ENCODE results near the gene CXCL17.
A peak's percentile ranks its signal among the peaks of the same experiment; 100 is the strongest.

CXCL17 gene

GRCh38 chr19:42423462-42424344 is 19.0 kb downstream of the CXCL17 start:
- peak; percentile 97 for DNase-seq

DNA sequence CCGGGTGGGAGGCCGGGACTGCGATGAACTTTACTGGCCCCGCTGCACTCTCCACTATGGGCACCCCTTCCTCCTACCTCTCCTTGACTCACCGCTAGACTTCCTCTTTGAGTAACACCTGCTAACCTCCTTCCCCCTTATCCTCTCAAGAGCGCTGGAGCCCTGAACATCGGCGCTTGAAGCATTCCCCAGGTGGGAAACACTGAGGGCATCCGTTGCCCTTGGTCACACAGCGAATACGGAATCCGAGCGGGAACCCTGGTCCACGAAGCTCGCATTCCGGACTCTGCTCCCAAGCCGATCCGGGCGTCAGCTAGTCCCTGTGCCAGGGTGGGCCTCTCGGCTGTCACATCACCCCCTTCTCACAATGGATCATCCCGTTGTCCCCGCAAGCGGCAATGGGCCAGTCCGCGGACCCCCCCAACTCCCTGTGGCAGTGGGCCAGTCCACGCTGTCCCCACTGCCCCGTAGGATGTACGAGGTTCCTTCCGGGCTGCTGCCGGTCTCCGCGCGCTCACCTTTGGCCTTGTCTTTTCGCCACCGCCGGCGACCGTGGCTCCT is 19.8 kb downstream of the CXCL17 start:
- peak; percentile 85 for DNase-seq

GRCh38 chr19:42422092-42422900 is 20.4 kb downstream of the CXCL17 start:
- DNase-seq: no peak

DNA sequence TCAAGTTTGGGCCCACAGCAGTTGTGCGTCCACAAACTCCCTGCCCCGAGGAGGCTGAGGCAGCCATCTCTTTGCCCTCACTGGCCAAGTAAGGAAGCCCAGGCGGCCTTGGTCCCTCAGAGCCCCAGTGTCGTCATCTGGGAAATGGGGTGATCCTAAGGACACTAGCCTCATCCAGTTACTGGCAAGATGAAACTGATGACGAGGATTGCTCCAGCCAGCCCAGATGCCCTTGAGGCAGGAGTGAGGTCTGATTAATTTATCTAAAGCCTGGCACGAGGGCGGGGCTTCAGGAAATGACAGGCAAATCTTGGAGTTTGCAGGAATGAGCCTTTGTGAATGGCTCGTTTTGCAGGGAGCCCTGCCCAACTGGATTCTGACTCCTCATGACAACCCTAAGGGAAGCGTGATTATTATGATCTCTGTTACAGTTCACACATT is 21.1 kb downstream of the CXCL17 start:
- peak; percentile 61 for DNase-seq

DNA sequence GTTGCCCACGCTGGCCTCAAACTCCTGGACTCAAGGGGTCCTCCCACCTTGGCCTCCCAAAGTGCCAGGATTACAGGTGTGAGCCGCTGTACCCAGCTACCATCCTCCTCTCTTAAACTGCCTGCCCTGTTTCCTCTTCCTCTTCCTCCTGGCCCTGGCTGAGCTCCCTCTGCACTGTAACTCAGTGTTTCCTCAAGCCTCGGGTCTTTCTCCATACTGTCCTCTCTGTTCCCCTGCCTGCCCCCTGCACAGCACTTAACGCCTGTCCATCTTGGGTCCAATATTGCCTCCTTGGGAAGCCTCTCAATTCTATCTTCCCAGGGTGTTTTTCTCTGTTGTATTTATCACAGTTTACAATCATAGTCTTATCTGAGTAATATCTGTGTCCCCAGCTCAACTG is 21.6 kb downstream of the CXCL17 start:
- peak; percentile 59 for DNase-seq

- DNase-seq: peak; percentile 93
Measured at GRCh38 chr19:42420055-42420544, 22.6 kb downstream of the CXCL17 start.

DNA sequence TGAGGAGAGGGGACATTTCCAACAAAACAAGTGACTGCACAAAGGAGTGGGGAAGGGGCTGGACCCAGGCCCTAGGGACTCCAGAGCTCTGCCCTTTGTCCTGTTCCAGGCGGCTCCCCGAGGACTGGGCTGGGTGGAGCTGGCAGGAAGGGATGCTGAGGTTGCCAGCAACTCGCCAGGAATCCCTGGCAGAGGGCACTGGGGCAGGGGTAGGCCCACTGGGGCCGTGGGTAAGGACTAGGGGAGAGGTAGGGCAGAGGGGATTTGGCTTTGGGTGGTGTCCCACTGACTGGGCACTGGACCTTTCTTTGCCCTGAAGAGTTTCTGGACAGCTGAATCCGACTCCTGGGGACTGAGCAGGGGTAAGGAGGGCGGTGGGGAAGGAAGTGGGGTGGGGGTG is 23.4 kb downstream of the CXCL17 start:
- peak; percentile 53 for DNase-seq

GRCh38 chr19:42412661-42413076 is 30.1 kb downstream of the CXCL17 start:
- DNase-seq: no peak

DNA sequence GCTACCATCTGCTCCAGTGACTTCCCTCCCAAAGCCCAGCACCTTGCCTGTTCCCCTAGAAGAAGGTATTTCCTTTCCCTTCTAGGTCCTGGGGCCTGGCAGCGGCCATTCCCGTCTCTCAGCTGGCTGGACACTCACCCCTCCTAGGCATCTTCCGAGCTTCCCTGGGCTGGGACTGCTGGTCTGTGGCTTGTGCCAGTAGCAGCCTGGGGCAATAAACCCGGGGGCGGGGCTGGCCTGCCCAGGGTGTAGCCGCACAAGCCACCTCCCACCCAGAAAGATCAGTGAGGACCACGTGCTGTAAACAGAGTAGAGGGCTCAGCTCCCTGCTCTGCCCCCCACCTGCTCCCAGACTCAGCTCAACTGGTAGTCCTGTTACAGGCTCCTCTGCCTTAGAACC is 30.5 kb downstream of the CXCL17 start:
- DNase-seq: no peak

- DNase-seq: no peak
Measured at GRCh38 chr19:42411581-42412178, 31.1 kb downstream of the CXCL17 start.

DNA sequence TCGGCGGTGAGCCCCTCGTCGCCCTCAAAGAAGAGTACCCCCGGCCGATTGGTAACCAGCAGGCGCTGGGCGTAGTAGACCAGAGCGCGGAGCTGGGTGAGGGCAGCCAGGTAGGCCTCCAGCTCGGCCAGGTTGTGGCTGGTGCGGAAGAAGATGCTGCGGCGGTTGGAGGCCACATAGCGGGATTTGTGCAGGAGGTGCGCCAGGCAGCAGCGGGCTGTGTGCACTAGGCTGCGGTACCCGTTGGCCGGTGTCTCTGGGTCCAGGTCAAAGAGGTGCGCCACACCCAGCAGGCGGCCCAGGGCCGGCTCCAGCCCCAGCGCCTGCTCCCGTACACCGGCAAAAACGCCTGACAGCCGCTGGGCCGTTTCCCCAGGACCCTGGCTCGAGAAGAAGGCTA is 32.4 kb downstream of the CXCL17 start:
- no peak for DNase-seq

- no peak for DNase-seq
Measured at GRCh38 chr19:42409477-42409876, 33.3 kb downstream of the CXCL17 start.

GRCh38 chr19:42407816-42408175 is 35.0 kb downstream of the CXCL17 start:
- no peak for DNase-seq

- no peak for DNase-seq
Measured at GRCh38 chr19:42407085-42407815, 35.5 kb downstream of the CXCL17 start.

DNA sequence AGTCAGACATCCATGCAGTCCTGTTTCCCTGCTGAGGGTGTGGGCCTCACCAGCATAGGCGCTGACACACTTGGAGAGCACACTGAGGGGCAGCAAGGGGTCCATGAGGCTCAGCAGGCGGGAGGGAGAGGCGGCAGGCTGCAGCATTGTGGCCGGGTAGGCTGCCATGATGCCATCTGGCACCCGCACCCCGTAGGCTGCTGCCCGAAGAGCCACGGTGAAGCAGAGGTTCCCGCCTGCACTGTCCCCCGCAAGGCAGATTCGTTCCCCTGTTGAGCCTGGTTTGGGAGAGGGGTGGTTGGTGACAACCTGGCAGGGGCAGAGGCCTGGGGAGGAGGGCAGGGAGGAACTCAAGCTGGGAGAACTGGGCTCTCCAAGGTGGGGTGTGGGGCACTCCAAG is 36.6 kb downstream of the CXCL17 start:
- DNase-seq: no peak

GRCh38 chr19:42403586-42403985 is 39.2 kb downstream of the CXCL17 start:
- DNase-seq: no peak

GRCh38 chr19:42402376-42403116 is 40.2 kb downstream of the CXCL17 start:
- no peak for DNase-seq

DNA sequence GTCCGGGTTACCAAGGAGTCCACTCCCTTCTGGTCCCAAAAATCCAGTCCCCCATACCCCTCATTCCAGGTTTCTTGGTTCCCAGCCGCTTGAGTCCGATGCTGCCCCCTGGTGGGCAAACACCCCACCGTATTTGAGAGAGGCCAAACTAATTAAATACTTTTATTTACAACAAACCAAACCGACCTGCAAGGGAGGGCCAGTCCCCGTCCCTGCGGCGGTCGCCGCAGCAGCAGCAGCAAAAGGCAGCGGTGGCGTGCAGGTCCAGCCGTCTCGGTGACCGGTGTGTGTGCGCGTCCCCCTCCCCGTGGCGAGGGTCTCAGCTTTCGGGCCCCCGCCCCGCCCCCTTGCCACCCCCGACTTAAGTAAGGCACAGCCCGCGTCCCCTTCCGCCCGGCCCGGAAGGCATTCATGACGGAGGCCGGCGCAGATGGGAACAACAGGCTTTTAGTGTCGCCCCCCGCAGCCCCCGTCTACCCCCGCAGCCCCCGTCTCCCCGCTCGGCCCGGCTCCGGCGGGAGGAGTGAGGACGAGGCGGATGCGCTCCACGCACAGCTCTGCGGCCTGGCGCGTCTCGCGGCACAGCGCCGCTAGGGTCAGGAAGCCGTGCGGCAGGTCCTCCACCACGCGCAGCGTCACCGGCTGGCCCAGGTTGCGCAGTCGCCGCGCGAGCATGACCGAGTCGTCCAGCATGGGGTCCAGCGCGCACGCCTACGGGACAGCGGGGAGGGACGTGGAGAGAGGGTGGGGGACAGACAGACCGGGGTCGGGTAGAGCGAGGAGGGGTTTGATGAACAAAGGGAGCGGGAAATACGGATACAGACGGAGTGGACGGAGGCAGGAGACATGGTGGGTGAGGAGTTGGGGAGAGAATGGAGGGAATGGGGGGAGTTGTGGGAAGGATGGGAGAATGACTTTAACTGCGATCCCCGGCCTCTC is 41.1 kb downstream of the CXCL17 start:
- peak; percentile 91 for DNase-seq

GRCh38 chr19:42400404-42400803 is 42.3 kb downstream of the CXCL17 start:
- DNase-seq: no peak
